NCI-H748 (cell line): ENCODE data around the gene DZANK1.
"Not testable (repeated sequence)": the region's sequence is repeated elsewhere in the genome, so short reads cannot be mapped to it uniquely, and the experiment has no call there.

Experiments used
- DNase-seq: peaks from one replicate; lab custom pipeline; 2025; ENCODE audit not compliant: unreplicated experiment; lab: John Stamatoyannopoulos, UW

The DZANK1 gene

DNA sequence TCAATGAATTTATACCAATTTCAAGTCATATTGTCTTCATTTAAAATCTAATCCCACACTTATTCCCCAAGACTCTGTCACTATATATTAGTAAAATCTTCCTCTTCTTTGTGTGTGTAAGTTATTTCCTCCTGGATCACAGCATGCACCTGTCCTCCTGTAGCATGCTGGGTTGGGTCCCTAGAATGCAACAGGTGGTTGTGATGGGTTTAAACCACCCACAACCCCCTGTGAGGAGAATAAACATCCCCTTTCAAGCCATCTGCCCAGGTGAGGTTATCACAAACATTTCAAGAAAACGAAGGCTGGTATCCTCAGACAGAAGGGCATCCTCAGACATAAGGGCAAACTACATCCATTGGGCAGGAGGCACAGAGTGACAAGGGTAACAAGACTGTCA lies 26.4 kb downstream of the DZANK1 start:
- no peak for DNase-seq

DNA sequence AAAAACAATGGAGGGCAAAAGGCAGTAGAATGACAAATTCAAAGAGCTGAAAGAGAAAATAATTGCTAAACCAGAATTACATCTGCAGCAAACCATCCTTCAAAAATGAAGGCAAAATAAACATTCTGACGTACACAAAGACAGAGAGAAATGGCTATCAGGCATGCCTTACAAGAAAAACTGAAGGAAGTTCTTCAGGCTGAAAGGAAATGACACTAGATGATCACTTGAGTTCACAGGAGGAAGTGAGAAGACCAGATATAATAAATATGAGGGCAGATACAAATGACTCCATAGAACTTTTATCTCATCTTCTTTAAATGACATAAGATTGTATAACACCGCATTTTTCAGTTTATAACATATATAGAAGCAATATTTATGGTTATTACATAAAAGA lies 30.0 kb downstream of the DZANK1 start:
- DNase-seq: no peak

DNA sequence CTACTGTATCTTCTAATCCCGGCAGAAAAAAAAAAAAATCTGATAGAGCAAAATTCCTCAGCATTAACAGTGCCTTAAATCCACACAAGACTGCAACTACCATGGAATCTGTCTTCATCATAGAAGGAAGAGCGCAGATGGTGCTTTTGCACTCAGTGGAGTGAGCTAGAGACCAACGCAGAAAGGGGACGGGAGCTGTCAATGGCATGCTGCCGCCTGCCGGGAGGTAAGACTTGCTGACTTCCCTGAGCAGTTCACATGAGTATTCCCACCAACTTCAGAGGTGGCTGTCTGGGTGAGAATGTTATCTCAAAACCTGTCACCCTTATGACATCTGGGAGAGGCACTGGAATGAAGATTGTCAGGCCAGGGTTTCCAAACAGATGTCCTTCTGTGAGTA lies 35.6 kb downstream of the DZANK1 start:
- no peak for DNase-seq

DNA sequence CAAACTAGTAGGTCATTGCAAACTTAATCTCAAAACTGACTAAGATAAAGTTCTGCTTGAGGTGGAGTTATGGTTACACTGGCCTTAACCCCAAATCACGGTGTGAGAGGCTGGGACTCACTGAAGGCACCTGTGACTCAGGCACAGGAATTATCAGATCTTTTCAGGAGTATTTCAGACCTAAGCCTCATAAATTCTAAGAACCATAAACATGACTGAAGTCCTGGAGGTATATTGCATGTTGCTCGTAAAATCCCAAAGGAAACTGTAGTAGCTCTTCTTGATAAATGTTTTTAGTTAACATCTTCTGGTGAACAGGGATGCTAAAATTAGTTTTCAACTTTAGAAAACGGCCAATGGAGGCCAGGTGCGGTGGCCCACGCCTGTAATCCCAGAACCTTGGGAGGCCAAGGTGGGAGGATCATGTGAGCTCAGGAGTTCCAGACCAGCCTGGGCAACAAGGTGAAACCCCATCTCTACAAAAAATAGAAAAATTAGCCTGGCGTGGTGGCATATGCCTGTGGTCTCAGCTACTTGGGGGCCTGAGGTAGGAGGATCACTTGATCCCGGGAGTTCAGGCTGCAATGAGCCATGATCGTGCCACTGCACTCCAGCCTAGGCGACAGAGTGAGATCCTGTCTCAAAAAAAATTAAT lies 36.5 kb downstream of the DZANK1 start:
- DNase-seq: no peak

DNA sequence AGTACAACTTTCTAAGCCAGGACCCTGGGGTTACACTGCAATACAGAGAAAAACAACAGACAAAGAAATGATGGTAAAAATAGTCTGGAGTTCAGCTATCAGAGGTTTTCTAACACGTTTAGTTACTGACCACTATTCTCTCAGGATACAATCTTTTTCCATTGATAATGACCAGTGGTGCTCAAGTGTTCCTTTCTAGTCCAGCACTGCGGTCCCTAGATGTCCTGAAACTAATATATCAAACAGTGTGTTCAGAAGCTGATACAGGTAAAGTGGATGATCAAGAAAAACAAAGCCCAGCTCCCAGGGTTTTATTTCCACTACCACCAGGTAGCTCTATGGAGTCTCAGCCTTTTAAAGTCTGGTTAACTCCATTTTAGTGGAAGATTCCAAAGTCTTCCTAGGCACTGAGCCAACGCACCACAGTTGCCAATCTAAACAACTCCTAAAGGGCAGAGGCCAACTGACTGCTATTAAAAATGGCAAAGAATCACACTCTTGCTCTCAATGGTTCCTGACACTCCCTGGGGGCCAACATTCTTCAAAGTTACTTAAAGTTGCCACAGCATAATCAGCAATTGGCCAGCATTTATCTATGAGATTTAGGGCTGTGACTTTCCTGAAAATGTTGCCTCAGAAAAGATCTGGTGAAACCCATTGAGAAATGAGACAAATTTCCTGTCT lies 38.2 kb downstream of the DZANK1 start:
- DNase-seq: no peak

DNA sequence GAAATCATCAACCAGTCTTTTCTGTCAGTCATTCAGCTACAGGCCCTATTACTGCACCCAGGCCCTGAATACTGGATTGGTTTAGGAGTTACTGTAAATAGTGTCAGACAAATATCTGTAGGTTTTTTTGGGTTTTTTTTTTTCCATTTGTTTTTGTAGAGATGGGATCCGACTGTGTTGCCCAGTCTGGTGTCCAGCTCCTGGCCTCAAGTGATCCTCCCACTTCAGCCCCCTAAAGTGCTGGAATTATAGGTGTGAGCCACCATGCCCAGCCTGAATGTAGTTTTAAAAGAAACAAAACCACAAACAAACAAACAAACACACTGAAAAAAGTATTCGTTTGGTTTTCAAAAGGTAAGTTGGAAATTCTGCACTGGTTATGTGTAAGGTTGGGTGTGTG lies 39.6 kb downstream of the DZANK1 start:
- DNase-seq: no peak

DNA sequence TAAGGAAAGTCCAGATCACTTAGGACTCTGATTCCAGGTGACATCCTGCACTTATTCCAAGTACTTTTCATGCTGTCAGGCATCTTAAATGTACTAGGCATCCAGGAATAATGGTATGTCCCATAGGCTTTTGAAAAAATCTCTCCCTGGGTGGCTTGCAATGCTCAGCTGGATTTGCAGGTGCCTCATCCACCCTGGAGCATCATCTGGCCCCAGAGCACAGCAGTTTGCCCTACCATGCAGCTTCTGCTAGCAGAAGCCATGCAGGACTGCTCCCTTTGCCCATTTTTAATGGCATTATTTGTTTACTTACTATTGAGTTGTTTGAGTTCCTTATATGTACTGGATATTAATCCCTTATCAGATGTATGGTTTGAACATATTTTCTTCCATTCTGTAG lies 45.2 kb downstream of the DZANK1 start:
- no peak for DNase-seq

DNA sequence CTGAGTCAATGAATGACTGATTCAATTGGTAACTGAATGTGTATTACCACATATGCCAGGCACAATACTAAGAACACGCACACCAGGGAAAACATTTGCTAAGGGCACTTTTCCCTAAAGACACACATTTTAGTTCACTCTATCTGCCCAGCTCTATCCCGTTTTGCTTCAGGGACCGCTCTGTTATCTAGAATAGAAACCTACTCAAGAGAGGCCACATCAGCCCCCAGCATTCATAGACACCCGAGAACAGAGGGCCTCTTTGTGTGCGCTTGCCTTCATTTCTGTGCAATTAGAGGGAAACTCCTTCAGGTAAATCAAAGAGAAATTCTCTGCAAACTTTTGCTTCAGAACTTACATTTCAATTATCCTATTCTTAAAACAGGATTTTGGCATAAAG lies 50.3 kb downstream of the DZANK1 start:
- no peak for DNase-seq

DNA sequence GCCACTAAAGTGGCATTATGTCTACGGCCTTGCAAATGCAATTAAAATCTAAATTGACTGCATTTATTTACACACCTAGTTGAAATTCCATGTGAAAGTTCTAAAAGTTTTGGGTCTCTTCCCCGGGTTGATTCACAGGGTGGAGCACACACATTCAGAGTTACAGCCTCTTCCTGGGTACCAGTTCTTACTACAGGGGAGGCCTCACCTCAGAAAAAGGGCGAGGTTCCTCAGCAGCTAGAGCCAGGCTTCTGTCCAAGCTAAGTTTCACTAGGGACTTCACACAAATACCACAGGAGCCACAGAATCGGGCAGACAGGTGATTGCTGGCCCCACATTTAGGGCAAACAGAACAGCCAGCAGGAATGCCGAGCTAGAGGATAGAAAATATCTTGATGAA lies 52.7 kb downstream of the DZANK1 start:
- DNase-seq: no peak

DNA sequence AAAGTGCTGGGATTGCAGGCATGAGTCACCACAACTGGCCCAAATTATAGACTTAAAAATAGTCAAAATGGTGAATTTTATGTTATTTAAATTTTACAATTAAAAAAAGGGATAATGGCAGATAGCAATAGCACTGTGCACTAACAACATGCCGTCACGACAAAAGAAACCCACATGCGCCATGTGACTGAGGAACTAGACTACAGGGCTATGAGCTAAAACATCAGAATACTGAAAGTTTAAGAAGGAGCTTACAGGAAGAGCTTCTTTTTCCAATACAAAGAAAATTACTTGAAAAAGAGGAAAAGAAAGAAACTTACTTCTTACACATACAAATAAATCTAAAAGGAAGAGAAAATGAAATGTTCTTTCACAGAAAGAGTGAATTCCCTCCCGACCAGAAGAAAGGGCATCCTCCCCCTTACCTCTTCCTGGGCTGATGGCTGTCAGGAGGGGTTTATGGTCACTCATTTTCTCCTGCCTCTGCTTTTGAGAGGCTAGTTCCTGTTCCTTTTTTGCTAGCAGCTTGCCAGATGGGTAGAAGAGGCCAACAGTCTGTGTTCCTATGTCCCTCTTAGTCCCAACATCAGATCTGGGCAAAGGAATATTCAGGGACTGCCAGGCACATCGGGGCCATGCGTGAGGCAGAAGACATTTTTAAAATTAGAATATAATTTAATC lies 54.5 kb downstream of the DZANK1 start:
- no peak for DNase-seq

DNA sequence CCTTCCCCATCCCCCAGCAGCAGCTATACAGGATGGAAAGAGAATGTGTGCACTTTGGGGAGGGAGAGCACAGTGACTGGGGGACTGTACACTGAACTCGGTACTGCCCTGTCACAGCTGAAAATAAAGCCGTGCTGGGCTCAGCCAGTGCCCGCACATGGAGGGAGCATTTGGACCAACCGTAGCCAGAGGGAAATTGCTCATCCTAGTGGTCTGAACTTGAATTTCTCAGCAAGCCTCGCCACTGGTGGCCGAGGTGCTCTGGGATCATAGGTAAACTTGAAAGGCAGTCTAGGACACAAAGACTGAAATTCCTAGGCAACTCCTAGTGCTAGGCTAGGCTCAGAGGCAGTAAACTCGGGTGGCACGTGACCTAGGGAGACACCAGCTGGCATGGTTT lies 61.0 kb downstream of the DZANK1 start:
- DNase-seq: no peak

DNA sequence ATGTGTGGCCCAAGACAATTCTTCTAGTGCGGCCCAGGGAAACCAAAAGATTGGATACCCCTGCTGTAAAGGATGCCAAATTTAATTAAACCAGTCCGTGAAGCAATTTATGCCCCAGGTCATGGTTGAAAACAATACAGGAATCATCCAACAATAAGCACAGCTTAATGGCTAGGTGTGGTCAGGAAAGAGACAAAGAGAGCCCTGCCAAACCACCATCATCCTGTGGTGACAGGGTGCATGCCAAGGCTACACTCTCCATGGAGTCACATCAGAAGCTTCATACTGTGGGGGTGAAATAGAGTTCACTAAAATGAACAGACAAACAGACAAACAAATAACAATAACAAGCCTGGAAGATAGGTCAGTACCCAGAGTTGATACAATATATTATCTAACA lies 62.7 kb downstream of the DZANK1 start:
- peak; percentile 35 for DNase-seq

DNA sequence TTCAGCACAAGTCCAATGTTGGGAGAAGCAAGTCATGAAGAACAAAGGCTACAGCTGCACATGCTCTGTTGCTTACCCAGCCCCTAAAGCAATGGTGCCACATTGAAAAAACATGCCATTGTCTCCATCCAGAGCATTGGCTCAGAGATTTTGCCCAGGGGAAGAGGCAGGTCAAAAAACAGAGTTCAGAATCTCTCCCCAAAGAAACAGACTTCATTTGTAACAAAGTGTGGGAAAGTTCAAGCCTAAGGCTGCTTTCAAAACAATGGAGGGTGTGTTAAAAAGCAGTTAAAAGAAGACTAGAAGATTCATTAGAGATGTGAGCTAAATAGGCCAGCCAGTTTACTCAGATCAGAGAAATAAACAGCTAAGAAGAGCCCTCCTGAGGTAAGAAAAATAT lies 63.6 kb downstream of the DZANK1 start:
- DNase-seq: no peak

DNA sequence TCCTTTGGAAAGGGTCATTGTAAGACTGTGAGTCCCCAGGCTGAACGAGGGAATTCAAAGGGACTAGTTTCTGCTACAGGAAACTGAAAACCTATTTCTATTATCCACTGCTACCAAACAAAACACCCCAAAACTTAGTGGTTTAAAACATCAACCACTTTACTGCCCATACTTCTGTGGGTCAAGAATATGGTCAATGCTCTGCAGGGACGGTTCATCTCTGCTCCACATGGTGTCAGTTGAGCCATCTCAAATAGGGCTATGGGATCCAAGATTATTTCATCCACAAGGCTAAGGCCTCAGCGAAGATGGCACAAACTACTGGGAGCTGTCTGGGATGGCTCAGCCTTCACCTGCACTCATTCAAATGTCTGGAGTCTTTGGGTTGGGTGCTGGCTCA lies 65.5 kb downstream of the DZANK1 start:
- no peak for DNase-seq

DNA sequence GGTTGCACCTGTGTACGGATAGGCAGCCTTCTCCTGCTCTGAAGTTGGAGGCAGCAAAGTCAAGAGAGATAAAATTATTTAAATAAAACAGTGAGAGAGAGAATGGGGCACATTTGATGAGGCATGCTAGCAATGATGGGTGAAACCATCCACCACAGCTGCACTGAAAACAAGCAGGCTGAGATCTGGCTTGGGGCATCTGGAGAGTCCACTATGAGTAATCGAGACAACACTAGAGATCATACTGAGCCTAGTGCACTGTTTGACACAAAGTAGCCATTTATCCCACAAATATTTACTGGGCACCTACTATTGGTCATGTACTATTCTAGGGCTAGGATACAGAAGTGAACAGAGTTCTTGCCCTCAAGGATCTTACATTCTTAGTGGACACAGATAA lies 66.4 kb downstream of the DZANK1 start:
- no peak for DNase-seq

DNA sequence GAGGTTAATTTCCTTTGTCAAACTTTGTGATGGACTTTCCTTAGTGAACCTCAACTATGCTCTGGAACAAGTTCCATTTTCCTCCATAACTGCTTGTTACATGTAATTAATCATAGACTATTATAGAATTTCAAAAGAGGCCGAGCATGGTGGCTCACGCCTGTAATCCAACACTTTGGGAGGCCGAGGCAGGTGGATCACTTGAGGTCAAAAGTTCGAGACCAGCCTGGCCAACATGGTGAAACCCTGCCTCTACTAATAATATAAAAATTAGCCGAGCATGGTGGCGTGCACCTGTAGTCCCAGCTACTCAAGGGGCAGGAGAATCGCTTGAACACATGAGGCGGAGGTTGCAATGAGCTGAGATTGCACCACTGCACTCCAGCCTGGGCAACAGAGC lies 68.1 kb downstream of the DZANK1 start:
- not testable (repeated sequence) for DNase-seq

DNA sequence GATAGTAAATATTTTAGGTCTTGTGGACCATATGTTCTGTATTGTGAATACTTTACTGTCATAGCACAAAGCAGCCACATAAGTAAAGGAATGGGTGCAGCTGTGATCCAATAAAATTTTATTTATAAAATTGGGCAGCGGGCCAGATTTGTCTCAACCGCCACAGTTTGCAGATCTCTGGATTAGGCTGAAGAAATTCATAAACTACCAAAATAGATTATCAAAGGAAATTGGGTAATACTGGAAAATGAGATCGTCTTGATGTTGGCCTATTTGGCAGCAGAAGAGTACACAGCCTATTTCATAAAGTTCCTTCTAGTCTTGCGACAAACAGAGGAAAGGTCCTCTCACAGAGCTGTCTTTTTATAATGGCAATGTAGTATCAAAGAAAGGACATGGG lies 69.8 kb downstream of the DZANK1 start:
- no peak for DNase-seq

DNA sequence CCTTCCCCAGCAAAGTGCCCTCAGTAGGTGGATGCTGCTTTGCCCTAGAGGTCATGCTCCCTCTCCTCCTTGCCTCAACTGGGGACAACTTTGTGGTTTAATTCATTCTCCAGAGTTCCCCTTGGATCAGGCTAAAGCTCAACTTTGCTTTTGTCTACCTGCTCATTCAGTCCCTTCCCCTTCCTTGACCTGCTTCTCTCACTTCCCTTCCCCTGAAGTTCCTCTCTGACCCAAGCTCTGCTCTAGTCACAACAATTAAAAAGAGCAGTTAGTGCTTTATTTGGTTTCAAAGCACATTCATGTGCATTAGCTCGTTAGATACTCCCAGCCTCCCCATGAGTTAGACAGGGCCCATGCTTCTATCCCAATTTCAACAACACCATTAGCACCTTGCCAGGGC lies 71.3 kb downstream of the DZANK1 start:
- no peak for DNase-seq

DNA sequence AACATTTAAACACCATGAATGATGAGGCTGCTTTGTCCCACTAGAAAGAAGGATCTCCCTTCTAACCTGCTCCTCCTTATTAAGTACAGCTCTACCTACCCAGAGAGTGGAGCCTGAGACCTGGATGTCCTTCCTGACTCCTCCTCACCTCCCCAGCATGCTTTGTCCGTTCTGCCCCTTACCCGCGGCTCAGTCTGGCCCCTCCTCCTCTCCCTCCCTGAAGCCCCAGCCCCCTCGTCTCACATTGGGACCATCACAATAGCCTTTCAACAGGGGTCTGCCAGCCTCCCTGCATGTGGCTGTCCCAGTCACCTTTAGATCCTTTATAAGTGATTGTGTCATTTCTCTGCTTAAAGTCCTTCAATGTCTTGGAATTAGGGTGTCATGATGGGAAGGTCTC lies 72.5 kb downstream of the DZANK1 start:
- no peak for DNase-seq

DNA sequence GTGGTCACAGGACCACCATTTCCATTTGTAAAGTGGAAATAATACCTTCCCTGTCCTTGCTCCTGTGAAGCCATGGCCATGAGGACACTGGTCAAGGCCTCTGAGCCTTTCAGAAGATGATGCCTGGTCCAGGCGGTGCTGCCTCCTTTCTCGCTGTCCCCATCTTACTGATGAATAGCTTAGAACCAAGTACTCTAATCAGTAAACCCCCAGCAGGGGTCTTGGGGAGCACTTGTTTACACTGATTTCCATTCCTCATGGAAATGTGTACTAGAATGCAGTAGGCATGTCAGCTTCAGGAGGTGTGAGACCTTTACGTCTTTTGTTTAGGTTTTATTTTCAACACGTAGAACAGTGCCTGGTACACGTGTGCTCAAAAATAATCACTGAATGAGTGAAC lies 75.1 kb downstream of the DZANK1 start:
- no peak for DNase-seq

DNA sequence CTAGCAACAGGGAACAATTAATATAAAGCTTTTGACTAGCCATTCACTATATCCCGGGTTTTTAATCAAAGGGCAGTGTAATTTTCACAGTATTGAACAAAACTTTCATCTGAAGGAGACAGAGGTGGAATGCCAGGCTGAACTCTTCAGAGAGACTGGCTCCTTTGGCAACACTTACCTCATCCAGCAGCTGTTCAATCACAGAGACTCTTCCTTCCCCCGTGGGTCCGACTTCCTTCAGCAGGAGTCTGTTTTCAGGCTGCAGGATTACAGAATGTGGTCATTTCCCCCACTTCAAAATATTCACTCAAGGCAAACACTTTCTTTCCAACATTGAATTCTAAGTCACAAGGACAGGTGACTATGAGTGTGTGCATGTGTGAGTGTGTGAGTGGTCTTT lies 76.6 kb downstream of the DZANK1 start:
- no peak for DNase-seq

DNA sequence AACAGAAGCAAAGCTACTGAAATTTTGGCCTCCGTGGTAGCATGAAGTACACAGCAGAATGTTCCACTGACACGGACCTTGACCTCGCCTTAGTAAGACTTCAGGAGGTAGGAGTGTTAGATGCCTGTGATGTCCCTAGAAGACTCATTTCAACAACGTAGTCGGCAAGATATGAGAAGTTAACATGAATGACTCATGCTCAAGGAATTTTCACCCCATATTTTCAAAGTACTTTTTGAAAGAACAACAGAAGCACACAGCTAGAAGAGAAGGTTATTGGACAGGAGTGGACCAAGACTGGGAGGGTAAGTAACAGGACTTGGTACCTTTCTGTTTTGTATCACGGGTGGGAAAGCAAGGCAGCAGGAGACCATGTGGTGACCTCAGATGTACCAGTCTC lies 78.0 kb downstream of the DZANK1 start:
- DNase-seq: no peak
